Right lobe of liver (tissue), 6 donors: ENCODE data around the gene ZBTB7C. TPM values are rescaled to one million over a fixed set of nuclear protein-coding genes. Genes with fewer than 3 reads are reported as not detected.

Experiments used
- ATAC-seq, 4 donors: fragments of 200-7000 bp; cut with Tn5 transposase; one replicate each; pipeline ENCODE4 v1.9.1; 2020; ENCODE audit warnings: mild to moderate bottlenecking in 4 of 4, moderate library complexity in 4 of 4
- DNase-seq, 3 donors: peaks; one replicate each; pipeline ENCODE4 v3.0.0-alpha.2; 2020
- H3K27ac ChIP-seq, 3 donors: fragments of 200-600 bp; one replicate each; pipeline ENCODE4 v1.8.0; 2022
- H3K27me3 ChIP-seq, 2 donors: fragments of 200-600 bp; one replicate each; pipeline ENCODE4 v1.8.0; 2022
- H3K36me3 ChIP-seq, 4 donors: fragments of 200-600 bp; sonication (generic) in 1 of 4; one replicate each; pipeline versions ENCODE4 v1.5.1 to v1.8.0; 2017 to 2022; ENCODE audit warnings: control low read depth in 1 of 4
- H3K4me1 ChIP-seq, 4 donors: fragments of 200-600 bp; sonication (generic) in 1 of 4; one replicate each; pipeline versions ENCODE4 v1.5.1 to v1.8.0; 2017 to 2022; ENCODE audit warnings: control low read depth in 1 of 4
- H3K4me3 ChIP-seq, 3 donors: fragments of 200-600 bp; one replicate each; pipeline ENCODE4 v1.8.0; 2022
- H3K9me3 ChIP-seq, 4 donors: fragments of 200-600 bp; sonication (generic) in 1 of 4; one replicate each; pipeline versions ENCODE4 v1.5.1 to v1.8.0; 2017 to 2022; ENCODE audit warnings: control low read depth in 1 of 4
- POLR2A ChIP-seq: fragments of 450-650 bp; IDR thresholded peaks from one replicate; pipeline ENCODE4 v1.6.1; 2017; ENCODE audit warnings: antibody characterized with exemption, mild to moderate bottlenecking
- WGBS: methylation state at CpG from one replicate; pipeline ENCODE4 v1.1.6; 2018; ENCODE audit warnings: low coverage, low lambda C conversion rate; ENCODE audit not compliant: insufficient coverage; ENCODE audit errors: missing lambda C conversion rate; 5-methylcytosine and 5-hydroxymethylcytosine counted together
- intact Hi-C, 2 donors: fragments of 100-400 bp; cut with DNase I; formaldehyde crosslinking; loops; one replicate each; pipeline versions ENCODE4 v1.11.2 to v1.14.1; 2022
- total RNA-seq, 6 experiments: library from RNA; depleted of rRNA in 2 of 6; stranded (reverse); fragments of >200 nt in 2 of 6; fragmentation: NEBNext Ultra II Directional in 3 of 6; extraction: Animal tissue kit (Norgen Biotek cat#: 25700) in 3 of 6; gene quantifications; one replicate each; pipeline versions ENCODE4 v1.1.0 to v1.2.4, GENCODE V29; 2016 to 2023
- TF ChIP-seq, protein P1 (sequence below), 4 donors: fragments of 200-600 bp in 3 of 4; fragments of 450-650 bp in 1 of 4; IDR thresholded peaks; one replicate each; pipeline versions ENCODE4 v1.5.1 to v1.8.0; 2016 to 2022; ENCODE audit warnings: antibody characterized with exemption in 4 of 4, mild to moderate bottlenecking in 2 of 4
- donor health status: DM: no; HTN: yes; CAD: no.
- donor health status: DM: no; HTN: no; CAD: no.
- donor health status: DM: no; HTN: no; CAD: no.
- donor health status: DM: no; HTN: yes; CAD: no.
- donor health status: DM: no; HTN: yes; CAD: no.

ZBTB7C gene
- total RNA-seq, 6 experiments from 2014 or later: 1.1 to 1.7 (median 1.3) TPM

DNA sequence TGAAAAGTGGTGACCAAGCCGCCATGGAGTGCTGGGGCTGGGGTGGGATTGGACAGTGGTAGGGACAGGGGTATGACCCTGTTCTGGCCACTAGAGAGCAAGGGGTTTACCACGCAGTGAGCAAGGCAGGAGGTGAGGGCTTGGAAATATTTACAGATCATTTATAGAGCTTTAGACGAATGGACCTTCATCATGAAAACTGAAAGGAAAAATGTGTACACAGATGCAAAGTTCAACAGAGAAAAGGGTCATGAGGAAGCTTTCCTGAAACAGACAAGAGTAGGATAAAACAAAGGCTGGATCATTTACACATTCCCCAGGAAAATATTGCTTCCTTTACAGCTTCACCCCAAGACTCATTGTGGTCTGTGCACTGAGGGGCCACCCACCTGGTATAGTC, 348.2 kb downstream of the ZBTB7C start:
- Histone ChIP-seq H3K4me3 (no peak overlapping the region), H3K4me1 (no peaks in the 10 kb centered on the region), H3K27me3 (no peaks in the 10 kb centered on the region), H3K36me3 (no peaks in the 10 kb centered on the region), H3K9me3 (no peaks in the 10 kb centered on the region), H3K27ac (no peak overlapping the region)
- WGBS: 48% methylated on average over 3 of the region's 3 CpGs
- intact Hi-C loops: no loop called here
- ATAC-seq (peak in 3 of 4 donors; percentile 23 to 76 (median 33)), DNase-seq (no peak)
- TF ChIP-seq, protein P1, sequence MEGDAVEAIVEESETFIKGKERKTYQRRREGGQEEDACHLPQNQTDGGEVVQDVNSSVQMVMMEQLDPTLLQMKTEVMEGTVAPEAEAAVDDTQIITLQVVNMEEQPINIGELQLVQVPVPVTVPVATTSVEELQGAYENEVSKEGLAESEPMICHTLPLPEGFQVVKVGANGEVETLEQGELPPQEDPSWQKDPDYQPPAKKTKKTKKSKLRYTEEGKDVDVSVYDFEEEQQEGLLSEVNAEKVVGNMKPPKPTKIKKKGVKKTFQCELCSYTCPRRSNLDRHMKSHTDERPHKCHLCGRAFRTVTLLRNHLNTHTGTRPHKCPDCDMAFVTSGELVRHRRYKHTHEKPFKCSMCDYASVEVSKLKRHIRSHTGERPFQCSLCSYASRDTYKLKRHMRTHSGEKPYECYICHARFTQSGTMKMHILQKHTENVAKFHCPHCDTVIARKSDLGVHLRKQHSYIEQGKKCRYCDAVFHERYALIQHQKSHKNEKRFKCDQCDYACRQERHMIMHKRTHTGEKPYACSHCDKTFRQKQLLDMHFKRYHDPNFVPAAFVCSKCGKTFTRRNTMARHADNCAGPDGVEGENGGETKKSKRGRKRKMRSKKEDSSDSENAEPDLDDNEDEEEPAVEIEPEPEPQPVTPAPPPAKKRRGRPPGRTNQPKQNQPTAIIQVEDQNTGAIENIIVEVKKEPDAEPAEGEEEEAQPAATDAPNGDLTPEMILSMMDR (IDR thresholded peaks at IDR 0.05): no peak
- no peak for TF ChIP-seq POLR2A

DNA sequence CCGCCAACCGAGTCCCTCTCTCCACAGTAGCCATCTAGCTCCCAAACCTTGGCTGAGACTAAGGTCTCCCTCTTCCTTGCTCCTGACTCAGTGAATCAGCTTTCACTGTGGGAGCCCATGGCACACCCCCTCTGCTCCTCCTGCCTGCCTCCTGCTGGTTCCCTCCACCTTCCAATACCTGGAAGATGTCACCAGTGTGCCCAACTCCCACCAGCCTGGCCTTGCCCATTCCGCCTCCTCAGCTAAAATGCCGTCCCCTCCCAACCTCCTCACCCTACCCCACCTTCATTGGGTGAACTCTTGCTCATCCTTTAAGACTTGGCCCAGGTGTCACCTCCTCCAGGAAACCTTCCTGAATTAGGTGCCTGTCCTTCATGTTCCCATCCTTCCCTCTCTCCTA, 348.8 kb downstream of the ZBTB7C start:
- H3K27me3 ChIP-seq: no peaks in the 10 kb centered on the region
- H3K4me3 ChIP-seq: no peak overlapping the region
- TF ChIP-seq, protein P1 (IDR thresholded peaks at IDR 0.05): no peak
- no peak for TF ChIP-seq POLR2A
- no peaks in the 10 kb centered on the region for H3K9me3 ChIP-seq
- DNase-seq: no peak
- intact Hi-C loops: no loop called here
- ATAC-seq: peak in 1 of 4 donors; percentile 16
- WGBS: 85% methylated on average over 2 of the region's 4 CpGs
- H3K4me1 ChIP-seq: no peaks in the 10 kb centered on the region
- H3K27ac ChIP-seq: no peak overlapping the region
- H3K36me3 ChIP-seq: no peaks in the 10 kb centered on the region

DNA sequence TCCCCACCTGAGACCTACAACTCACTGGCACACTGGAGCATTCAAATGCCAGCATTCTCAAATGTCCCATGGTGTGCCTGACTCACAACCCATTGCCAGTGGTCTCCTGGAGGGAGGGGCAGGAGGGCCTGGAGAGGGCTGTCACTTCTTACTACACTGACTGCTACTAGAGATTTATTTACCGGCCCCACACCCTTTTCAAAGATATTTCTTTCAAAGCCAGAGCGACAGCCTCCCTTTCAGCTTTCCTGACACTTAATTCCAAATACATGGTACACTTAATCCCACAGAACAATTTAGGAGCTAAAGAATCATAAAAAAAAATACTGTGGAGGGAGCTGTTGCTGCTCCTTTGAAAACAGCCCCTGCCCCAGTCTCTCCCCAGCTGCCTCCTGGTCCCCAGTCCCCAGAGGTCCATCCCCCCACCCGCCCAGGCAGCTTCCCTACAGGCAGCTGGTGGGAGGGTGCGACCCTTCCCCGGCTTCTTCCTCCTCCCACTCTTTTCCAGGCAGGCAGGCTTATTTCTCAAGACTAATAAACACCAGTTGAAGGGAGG, 349.6 kb downstream of the ZBTB7C start:
- Histone ChIP-seq H3K27me3 (no peaks in the 10 kb centered on the region), H3K9me3 (no peaks in the 10 kb centered on the region), H3K36me3 (no peaks in the 10 kb centered on the region), H3K4me1 (no peaks in the 10 kb centered on the region), H3K4me3 (no peak overlapping the region), H3K27ac (no peak overlapping the region)
- TF ChIP-seq, protein P1 (IDR thresholded peaks at IDR 0.05): no peak
- TF ChIP-seq POLR2A: no peak
- no peak for ATAC-seq
- DNase-seq: no peak
- WGBS: 57% methylated on average over 4 of the region's 5 CpGs
- intact Hi-C loops: no loop called here

DNA sequence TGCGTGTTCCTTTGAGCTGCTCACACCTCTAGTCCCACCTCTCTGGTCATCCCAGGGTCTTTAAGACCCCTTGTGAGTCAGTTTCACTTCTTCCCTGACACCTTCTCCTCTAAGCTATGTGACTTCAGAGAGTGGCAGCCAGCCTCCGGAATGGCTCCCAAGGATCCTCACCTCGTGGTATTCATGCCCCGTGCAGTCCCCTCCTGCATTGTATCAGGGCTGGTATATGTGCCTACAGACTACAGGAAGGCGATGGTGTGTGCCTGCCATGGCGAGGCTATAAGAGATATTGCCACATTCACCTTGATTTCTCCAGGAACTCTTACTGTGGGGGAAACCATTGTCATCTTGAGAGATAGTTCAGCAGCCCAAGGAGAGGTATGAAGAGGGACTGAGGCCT, 350.7 kb downstream of the ZBTB7C start:
- no peaks in the 10 kb centered on the region for H3K4me1 ChIP-seq
- no peaks in the 10 kb centered on the region for H3K9me3 ChIP-seq
- no peaks in the 10 kb centered on the region for H3K36me3 ChIP-seq
- H3K27ac ChIP-seq: no peak overlapping the region
- DNase-seq: no peak
- WGBS: 86% methylated on average over 6 of the region's 6 CpGs
- ATAC-seq: no peak
- H3K4me3 ChIP-seq: no peak overlapping the region
- TF ChIP-seq POLR2A: no peak
- intact Hi-C loops: no loop called here
- H3K27me3 ChIP-seq: no peaks in the 10 kb centered on the region

DNA sequence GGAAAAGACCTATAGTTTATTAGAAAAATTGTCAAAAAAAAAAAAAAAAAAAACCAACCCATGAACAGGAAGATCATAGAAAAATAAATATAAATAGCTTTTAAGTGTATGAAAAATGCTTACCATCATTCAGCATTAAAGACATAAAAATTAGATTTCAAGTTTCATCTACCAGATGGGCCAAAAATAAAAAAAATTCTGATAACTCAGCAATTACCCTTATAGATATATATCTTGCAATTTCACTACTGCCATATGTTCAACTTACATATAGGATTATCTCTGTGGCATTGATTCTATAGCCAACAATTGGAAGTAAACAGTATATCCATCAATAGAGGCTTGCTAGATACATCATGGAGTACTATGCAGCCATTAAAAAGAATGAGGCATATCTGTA, 352.2 kb downstream of the ZBTB7C start:
- Histone ChIP-seq H3K36me3 (no peaks in the 10 kb centered on the region), H3K4me1 (no peaks in the 10 kb centered on the region), H3K4me3 (no peak overlapping the region), H3K27me3 (no peaks in the 10 kb centered on the region), H3K9me3 (no peaks in the 10 kb centered on the region), H3K27ac (no peak overlapping the region)
- ATAC-seq (no peak), DNase-seq (no peak)
- TF ChIP-seq, protein P1 (IDR thresholded peaks at IDR 0.05): no peak
- no peak for TF ChIP-seq POLR2A
- intact Hi-C loops: no loop called here
